Measurements from ENCODE around the gene GALNT13. TPM values are rescaled to one million over a fixed set of nuclear protein-coding genes. Genes with fewer than 3 reads are reported as not detected.

GALNT13 gene
- not detected for total RNA-seq
- not detected for polyA plus RNA-seq

- H3K27ac ChIP-seq (ENCODE audit: low read depth, low read length): no peak within 1 kb of the TSS
- Mint-ChIP-seq H3K9me3 (peaks cover 0 to 16% (median 11%) of the 10 kb centered on the region in 5 donors), H3K4me3 (peak within 1 kb of the TSS in 1 of 7 donors; percentile 24), H3K27ac (no peak within 1 kb of the TSS), H3K36me3 (peaks cover 0 to 4% (median 2%) of the 10 kb centered on the region in 3 donors), H3K4me1 (no peaks in the 10 kb centered on the region), H3K27me3 (peaks cover 12 to 15% of the 10 kb centered on the region in 2 donors)
- DNase-seq: no peak
- H3K4me3 ChIP-seq (ENCODE audit: low read length): no peak within 1 kb of the TSS
- H3K27me3 ChIP-seq (ENCODE audit: insufficient read depth, low read length, poor library complexity, severe bottlenecking): no peaks in the 10 kb centered on the region
- H3K4me1 ChIP-seq (ENCODE audit: insufficient read depth, low read length): no peaks in the 10 kb centered on the region
- no peaks in the 10 kb centered on the region for H3K36me3 ChIP-seq (ENCODE audit: insufficient read depth, low read length)
- ChIA-PET POLR2A (no interaction called here), CTCF (no interaction called here)
- no peaks in the 10 kb centered on the region for H3K9me3 ChIP-seq (ENCODE audit: low read length)
Measured at GRCh38 chr2:153871231-153872221, at the start of gene GALNT13. Gene GALNT13 (plus strand): TSS chr2:153871922.

DNA sequence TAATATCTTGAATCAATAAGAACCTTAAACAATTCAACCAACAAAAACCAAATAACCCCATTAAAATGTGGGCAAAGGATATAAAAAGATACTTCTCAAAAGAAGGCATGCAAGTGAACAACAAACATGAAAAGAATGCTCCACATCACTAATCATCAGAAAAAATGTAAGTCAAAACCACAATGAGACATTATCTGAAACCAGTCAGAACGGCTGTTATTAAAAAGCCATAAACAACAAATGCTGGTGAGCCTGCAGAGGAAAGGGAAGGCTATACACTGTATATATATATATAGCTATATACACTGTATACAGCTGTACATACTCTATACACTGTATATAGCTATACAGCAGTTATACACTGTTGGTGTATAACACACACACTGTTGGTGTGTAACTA, 47.8 kb upstream of the GALNT13 start:
- ChIA-PET CTCF (no interaction called here), POLR2A (no interaction called here)
- no peak overlapping the region for H3K27ac ChIP-seq (ENCODE audit: low read depth, low read length)
- no peak overlapping the region for H3K4me3 ChIP-seq (ENCODE audit: low read length)
- H3K36me3 Mint-ChIP-seq: no peaks in the 10 kb centered on the region
- H3K9me3 ChIP-seq (ENCODE audit: low read length): peaks cover 3% of the 10 kb centered on the region
- no peaks in the 10 kb centered on the region for H3K4me1 ChIP-seq (ENCODE audit: insufficient read depth, low read length)
- no peak for DNase-seq
- H3K36me3 ChIP-seq (ENCODE audit: insufficient read depth, low read length): no peaks in the 10 kb centered on the region
- no peaks in the 10 kb centered on the region for H3K27me3 ChIP-seq (ENCODE audit: insufficient read depth, low read length, poor library complexity, severe bottlenecking)
- no peaks in the 10 kb centered on the region for H3K4me1 Mint-ChIP-seq
- H3K27ac Mint-ChIP-seq: no peak overlapping the region
- peaks cover 6 to 17% (median 10%) of the 10 kb centered on the region in 5 donors for H3K9me3 Mint-ChIP-seq
- H3K4me3 Mint-ChIP-seq: no peak overlapping the region
- no peaks in the 10 kb centered on the region for H3K27me3 Mint-ChIP-seq

DNA sequence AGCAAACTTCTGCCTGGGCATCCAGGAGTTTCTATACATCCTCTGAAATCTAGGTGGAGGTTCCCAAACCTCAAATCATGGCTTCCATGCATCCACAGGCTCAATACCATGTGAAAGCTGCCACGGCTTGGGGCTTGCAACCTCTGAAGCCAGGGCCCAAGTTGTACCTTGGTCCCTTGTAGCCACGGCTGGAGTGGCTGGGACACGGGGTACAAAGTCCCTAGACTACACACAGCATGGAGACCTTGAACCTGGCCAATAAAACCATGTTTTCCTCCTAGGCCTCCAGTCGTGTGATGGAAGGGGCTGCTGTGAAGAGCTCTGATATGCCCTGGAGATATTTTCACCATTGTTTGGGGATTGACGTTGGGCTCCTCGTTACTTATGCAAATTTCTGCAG, 43.4 kb upstream of the GALNT13 start:
- H3K9me3 Mint-ChIP-seq: peaks cover 8 to 25% (median 15%) of the 10 kb centered on the region in 5 donors

DNA sequence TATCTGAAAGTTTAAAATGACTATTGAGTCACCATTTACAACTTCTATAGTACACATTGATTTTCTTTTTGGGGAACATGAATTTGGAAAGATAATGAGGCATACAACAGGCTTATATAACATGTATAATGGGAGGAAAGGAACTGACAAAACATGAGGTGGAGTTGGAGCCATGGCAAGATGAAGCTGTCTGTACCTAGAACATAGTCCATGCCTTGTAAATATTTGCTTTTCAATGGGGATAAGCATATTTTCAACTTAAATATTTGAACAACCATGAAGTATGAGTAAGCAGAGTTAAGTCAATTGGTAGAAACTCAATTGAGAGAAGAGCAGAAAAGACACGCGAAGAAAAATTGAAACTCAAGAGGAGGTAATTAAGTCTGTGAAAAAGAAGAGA, 37.1 kb upstream of the GALNT13 start:
- peaks cover 2 to 39% (median 8%) of the 10 kb centered on the region in 5 donors for H3K9me3 Mint-ChIP-seq
- H3K27me3 Mint-ChIP-seq: no peaks in the 10 kb centered on the region
- Histone ChIP-seq H3K27me3 (ENCODE audit: insufficient read depth, low read length, poor library complexity, severe bottlenecking) (no peaks in the 10 kb centered on the region), H3K36me3 (ENCODE audit: insufficient read depth, low read length) (no peaks in the 10 kb centered on the region), H3K9me3 (ENCODE audit: low read length) (no peaks in the 10 kb centered on the region), H3K4me1 (ENCODE audit: insufficient read depth, low read length) (no peaks in the 10 kb centered on the region), H3K4me3 (ENCODE audit: low read length) (no peak overlapping the region), H3K27ac (ENCODE audit: low read depth, low read length) (no peak overlapping the region)
- H3K27ac Mint-ChIP-seq: no peak overlapping the region
- ChIA-PET POLR2A (no interaction called here), CTCF (no interaction called here)
- H3K36me3 Mint-ChIP-seq: no peaks in the 10 kb centered on the region
- H3K4me1 Mint-ChIP-seq: no peaks in the 10 kb centered on the region
- DNase-seq: no peak
- H3K4me3 Mint-ChIP-seq: no peak overlapping the region

More for the DNA sequence above, 43.4 kb upstream of the GALNT13 start:
- Histone ChIP-seq H3K4me3 (ENCODE audit: low read length) (no peak overlapping the region), H3K4me1 (ENCODE audit: insufficient read depth, low read length) (no peaks in the 10 kb centered on the region), H3K9me3 (ENCODE audit: low read length) (no peaks in the 10 kb centered on the region), H3K27me3 (ENCODE audit: insufficient read depth, low read length, poor library complexity, severe bottlenecking) (no peaks in the 10 kb centered on the region), H3K36me3 (ENCODE audit: insufficient read depth, low read length) (no peaks in the 10 kb centered on the region), H3K27ac (ENCODE audit: low read depth, low read length) (no peak overlapping the region)
- no peaks in the 10 kb centered on the region for H3K4me1 Mint-ChIP-seq
- no peak for DNase-seq
- H3K36me3 Mint-ChIP-seq: no peaks in the 10 kb centered on the region
- no peaks in the 10 kb centered on the region for H3K27me3 Mint-ChIP-seq
- POLR2A ChIA-PET: no interaction called here
- H3K27ac Mint-ChIP-seq: no peak overlapping the region
- no peak overlapping the region for H3K4me3 Mint-ChIP-seq
- CTCF ChIA-PET: no interaction called here

DNA sequence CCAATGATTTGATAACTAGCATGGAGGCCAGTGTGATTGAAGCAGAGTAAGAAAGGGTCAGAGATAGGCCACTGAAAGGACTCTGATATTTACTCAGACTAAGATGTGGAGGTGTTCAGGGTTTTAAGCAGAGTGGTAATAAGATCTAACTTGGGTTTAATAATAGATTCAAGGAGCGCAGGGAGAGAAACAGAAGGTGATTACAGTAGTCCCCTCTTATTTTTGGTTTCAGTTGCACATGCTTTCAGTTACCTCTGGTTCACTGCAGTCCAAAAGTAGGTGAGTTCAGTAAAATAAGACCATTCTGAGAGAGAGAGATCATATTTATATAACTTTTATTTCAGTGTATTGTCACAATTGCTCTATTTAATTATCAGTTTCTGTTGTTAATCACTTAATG, 13.5 kb upstream of the GALNT13 start:
- no peaks in the 10 kb centered on the region for H3K36me3 Mint-ChIP-seq
- no peaks in the 10 kb centered on the region for H3K4me1 ChIP-seq (ENCODE audit: insufficient read depth, low read length)
- no peak overlapping the region for H3K4me3 ChIP-seq (ENCODE audit: low read length)
- H3K27ac Mint-ChIP-seq: no peak overlapping the region
- ChIA-PET CTCF (no interaction called here), POLR2A (no interaction called here)
- H3K4me1 Mint-ChIP-seq: no peaks in the 10 kb centered on the region
- H3K9me3 Mint-ChIP-seq: peaks cover 2 to 17% (median 3%) of the 10 kb centered on the region in 5 donors
- no peaks in the 10 kb centered on the region for H3K36me3 ChIP-seq (ENCODE audit: insufficient read depth, low read length)
- no peaks in the 10 kb centered on the region for H3K27me3 ChIP-seq (ENCODE audit: insufficient read depth, low read length, poor library complexity, severe bottlenecking)
- no peaks in the 10 kb centered on the region for H3K9me3 ChIP-seq (ENCODE audit: low read length)
- no peak for DNase-seq
- no peaks in the 10 kb centered on the region for H3K27me3 Mint-ChIP-seq
- no peak overlapping the region for H3K27ac ChIP-seq (ENCODE audit: low read depth, low read length)
- no peak overlapping the region for H3K4me3 Mint-ChIP-seq

GRCh38 chr2:153864022-153864421, 7.7 kb upstream of the GALNT13 start:
- ChIA-PET POLR2A (no interaction called here), CTCF (no interaction called here)
- no peak overlapping the region for H3K27ac ChIP-seq (ENCODE audit: low read depth, low read length)
- Mint-ChIP-seq H3K4me3 (no peak overlapping the region), H3K27ac (peak overlapping the region in 1 of 8 donors; percentile 47), H3K27me3 (no peaks in the 10 kb centered on the region), H3K9me3 (peaks cover 2 to 9% (median 5%) of the 10 kb centered on the region in 5 donors), H3K36me3 (no peaks in the 10 kb centered on the region), H3K4me1 (no peaks in the 10 kb centered on the region)
- H3K27me3 ChIP-seq (ENCODE audit: insufficient read depth, low read length, poor library complexity, severe bottlenecking): no peaks in the 10 kb centered on the region
- no peaks in the 10 kb centered on the region for H3K4me1 ChIP-seq (ENCODE audit: insufficient read depth, low read length)
- no peaks in the 10 kb centered on the region for H3K36me3 ChIP-seq (ENCODE audit: insufficient read depth, low read length)
- no peaks in the 10 kb centered on the region for H3K9me3 ChIP-seq (ENCODE audit: low read length)
- no peak for DNase-seq
- H3K4me3 ChIP-seq (ENCODE audit: low read length): no peak overlapping the region

GRCh38 chr2:153866595-153866994, 5.1 kb upstream of the GALNT13 start:
- Mint-ChIP-seq H3K27ac (no peak overlapping the region), H3K4me1 (no peaks in the 10 kb centered on the region), H3K9me3 (peaks cover 5 to 13% (median 9%) of the 10 kb centered on the region in 5 donors), H3K4me3 (no peak overlapping the region), H3K27me3 (peaks cover 3 to 4% of the 10 kb centered on the region in 2 donors), H3K36me3 (no peaks in the 10 kb centered on the region)
- DNase-seq: no peak
- CTCF ChIA-PET: no interaction called here
- H3K9me3 ChIP-seq (ENCODE audit: low read length): no peaks in the 10 kb centered on the region
- POLR2A ChIA-PET: no interaction called here
- no peak overlapping the region for H3K27ac ChIP-seq (ENCODE audit: low read depth, low read length)
- no peaks in the 10 kb centered on the region for H3K36me3 ChIP-seq (ENCODE audit: insufficient read depth, low read length)
- H3K4me1 ChIP-seq (ENCODE audit: insufficient read depth, low read length): no peaks in the 10 kb centered on the region
- no peak overlapping the region for H3K4me3 ChIP-seq (ENCODE audit: low read length)
- no peaks in the 10 kb centered on the region for H3K27me3 ChIP-seq (ENCODE audit: insufficient read depth, low read length, poor library complexity, severe bottlenecking)

DNA sequence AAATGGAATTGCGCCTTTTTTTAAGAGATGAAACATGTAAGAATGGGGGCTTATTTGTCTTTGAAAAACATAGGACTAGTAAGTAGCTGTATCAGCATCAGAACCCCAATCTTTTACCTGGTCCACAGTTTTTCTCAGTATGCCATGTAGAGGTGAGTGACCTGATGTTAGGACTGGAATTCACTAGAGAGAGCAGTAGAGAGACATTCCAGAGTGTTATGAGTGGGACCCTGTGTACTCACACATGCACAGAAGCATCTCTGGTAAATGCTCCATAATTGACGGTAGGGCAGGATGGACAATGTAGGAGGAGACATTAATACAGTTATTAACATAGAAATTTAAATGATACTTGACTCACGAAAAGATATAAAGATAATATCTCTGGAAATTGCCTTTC, 1.4 kb upstream of the GALNT13 start:
- CTCF ChIA-PET: no interaction called here
- no peaks in the 10 kb centered on the region for H3K27me3 ChIP-seq (ENCODE audit: insufficient read depth, low read length, poor library complexity, severe bottlenecking)
- no peak overlapping the region for H3K27ac Mint-ChIP-seq

More for the DNA sequence above, 1.4 kb upstream of the GALNT13 start:
- Mint-ChIP-seq H3K27me3 (peaks cover 12 to 15% of the 10 kb centered on the region in 2 donors), H3K36me3 (peaks cover 0 to 4% (median 2%) of the 10 kb centered on the region in 3 donors), H3K9me3 (peaks cover 0 to 16% (median 11%) of the 10 kb centered on the region in 5 donors), H3K4me1 (no peaks in the 10 kb centered on the region), H3K4me3 (no peak overlapping the region)
- Histone ChIP-seq H3K9me3 (ENCODE audit: low read length) (no peaks in the 10 kb centered on the region), H3K4me1 (ENCODE audit: insufficient read depth, low read length) (no peaks in the 10 kb centered on the region), H3K4me3 (ENCODE audit: low read length) (no peak overlapping the region), H3K27ac (ENCODE audit: low read depth, low read length) (no peak overlapping the region), H3K36me3 (ENCODE audit: insufficient read depth, low read length) (no peaks in the 10 kb centered on the region)
- DNase-seq: no peak
- POLR2A ChIA-PET: no interaction called here
